ELR (cell line): Measurements from ENCODE around the gene COG7.
"Not testable (repeated sequence)": the region's sequence is repeated elsewhere in the genome, so short reads cannot be mapped to it uniquely, and the experiment has no call there.

Source experiments
- DNase-seq: peaks from one replicate; pipeline ENCODE4 v3.0.0-alpha.2; 2015; ENCODE audit warnings: low read depth

The COG7 gene

DNA sequence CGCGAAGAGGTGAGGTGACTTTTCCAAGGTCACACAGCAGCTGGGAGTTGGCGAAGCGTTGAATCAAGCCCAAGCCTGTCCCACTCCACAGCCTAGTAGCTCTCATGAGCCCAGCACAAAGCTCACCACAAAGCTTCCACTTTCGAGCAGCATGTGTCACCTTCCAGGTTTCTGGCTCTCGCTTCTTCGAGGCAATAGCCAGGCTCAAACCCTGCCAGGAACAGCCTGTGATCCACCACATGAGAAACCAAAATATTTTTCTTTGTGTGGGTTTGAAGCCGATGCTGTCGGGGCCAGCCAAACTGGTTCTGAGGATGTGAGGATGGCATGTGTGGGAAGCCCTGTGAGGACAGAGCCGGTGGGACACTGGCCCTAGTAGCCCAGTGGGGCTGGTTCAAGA is 68.1 kb downstream of the COG7 start:
- DNase-seq: no peak

DNA sequence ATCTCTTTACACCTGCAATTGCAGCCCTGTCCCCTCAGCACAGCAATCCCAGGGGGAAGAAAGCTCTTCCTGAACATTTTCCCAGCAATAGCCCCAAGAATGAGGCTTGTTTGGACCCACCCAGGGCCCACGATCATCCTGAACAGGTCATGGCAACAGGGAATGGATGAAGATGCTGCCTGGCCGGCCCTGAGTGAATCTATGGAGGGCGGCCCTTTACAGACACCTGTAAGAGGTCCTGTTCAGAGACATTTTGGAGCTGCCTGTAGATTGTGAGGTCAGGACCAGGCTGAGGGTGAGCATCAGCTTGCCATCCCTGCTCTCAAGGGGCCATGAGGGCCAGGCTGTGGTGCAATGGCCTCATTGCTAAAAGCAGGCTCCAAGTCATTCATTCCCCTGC is 69.1 kb downstream of the COG7 start:
- DNase-seq: no peak

DNA sequence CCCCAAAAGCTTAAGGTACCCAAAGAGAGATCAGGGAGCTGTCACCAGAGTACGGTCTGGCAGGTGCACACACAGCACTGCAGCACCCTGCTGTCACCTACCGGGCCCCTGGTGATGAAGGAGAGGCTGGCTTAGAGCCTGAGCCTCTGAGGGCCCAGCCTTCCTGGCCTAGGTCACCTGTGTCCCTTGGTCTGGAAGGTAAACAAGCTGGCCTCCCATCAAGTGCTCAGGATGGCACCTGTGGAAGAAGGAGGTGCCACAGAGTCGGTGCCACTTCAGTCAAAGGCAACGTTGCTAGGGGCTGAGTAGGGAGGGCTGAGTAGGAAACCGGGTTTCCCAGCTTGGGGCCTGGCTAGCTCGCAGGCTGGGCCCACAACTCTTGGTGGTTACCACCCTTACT is 70.7 kb downstream of the COG7 start:
- no peak for DNase-seq

DNA sequence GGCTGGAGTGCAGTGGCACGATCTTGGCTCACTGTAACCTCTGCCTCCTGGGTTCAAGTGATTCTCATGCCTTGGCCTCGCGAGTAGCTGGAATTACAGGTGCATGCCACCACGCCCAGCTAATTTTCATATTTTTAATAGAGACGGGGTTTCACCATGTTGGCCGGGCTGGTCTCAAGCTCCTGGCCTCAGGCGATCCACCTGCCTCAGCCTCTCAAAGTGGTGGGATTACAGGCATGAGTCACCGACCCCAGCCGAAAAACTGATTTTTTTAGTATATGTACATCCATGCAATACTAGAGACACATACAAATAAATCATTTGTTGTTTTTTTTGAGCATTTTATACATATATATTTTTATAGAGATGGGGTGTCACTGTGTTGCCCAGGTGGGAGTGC is 71.3 kb downstream of the COG7 start:
- not testable (repeated sequence) for DNase-seq

DNA sequence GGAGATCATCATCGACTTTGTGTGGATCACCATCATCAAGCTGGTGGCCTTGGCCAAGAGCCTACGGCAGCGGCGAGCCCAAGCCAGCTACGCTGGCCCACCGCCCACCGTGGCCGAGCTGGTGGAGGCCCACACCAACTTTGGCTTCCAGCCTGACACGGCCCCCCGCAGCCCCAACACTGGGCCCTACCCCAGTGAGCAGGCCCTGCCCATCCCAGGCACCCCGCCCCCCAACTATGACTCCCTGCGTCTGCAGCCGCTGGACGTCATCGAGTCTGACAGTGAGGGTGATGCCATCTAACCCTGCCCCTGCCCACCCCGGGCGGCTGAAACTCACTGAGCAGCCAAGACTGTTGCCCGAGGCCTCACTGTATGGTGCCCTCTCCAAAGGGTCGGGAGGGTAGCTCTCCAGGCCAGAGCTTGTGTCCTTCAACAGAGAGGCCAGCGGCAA is 72.5 kb downstream of the COG7 start:
- no peak for DNase-seq

DNA sequence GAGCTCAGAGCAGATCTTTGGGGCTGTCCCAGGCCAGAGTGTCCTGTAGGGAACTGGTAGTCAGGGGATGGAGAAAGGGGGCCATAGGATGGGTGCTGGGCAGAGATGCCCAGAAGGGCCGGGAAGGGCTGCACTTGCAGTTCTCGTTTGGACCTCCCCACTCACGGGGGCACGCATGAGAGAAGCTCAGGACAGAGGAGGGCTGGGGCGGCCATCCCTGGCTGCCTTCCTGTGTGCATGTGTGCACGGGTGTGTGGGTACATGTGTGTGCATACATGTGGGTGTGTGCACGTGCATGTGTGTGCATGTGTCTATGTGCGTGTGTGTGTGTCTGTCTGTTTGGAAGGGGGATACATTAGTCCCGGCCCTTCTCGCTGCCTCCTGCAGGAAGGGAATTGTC is 73.3 kb downstream of the COG7 start:
- no peak for DNase-seq

DNA sequence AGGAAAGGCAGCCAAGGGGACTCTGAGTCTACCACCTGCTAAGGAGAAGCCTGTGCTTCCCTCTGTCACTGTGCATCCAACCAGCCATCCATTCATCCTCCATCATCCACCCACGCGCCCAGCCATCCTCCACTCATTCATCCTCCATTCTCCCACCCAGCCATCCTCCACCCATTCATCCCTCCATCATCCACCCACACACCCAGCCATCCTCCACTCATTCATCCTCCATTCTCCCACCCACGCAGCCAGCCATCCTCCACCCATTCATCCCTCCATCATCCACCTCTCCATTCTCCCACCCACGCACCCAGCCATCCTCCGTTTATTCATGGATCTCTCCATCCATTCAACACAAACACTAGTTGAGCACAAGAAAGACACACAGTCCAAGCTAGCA is 74.1 kb downstream of the COG7 start:
- no peak for DNase-seq

DNA sequence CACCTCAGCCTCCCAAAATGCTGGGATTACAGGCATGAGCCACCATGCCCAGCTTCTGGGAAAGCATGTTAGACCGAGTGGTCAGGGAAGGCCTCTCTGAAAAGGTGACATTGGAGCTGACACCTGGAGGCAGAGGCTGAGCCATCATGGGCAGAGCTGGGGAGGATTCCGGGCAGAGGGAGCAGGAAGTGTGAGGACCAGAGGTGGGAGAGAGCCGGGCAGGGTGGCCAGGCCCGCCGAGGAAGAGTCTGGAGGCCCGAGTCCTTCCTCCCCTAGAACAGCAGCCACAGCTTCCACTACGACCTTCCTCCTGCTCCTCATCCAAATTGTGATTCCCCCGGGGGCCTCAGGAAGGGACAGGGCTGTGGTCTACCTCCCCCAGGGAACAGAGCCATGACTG is 74.7 kb downstream of the COG7 start:
- no peak for DNase-seq

DNA sequence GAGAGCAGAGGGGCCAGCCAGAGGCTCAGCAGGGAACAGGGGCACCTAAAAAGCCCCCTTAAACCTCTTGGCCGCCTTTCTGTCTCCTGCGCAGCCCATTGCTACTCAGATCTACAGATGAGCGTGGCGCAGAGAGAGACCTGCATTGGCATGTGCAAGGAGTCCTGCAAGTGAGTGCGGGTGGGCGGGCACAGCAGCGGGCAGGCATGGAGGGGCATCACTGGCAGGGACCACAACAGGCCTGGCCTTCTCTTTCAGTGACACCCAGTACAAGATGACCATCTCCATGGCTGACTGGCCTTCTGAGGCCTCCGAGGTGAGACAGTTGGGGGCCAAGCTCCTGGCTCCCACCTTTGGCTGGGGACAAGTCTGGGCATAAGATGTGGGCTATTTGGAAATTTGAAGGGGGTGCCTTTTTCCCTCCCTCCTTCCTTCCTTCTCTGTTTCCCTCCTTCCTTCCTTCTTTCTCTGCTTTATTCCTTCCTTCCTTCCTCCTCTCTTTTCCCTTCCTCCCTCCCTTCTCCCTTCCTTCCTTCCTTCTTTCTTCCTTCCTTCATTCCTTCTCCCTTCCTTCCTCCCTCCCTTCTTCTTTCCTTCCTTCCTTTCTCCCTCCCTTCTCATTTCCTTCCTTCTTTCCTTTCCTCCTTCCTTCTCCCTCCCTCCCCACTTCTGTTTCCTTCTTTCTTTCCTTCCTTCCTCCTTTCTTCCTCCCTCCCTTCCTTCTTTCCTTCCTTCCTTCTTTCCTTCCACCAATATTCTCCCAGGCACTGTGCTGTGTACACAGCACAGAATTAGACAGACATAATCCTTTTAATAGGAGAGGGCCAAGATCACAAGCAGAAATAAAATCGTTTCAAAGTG is 75.7 kb downstream of the COG7 start:
- no peak for DNase-seq

DNA sequence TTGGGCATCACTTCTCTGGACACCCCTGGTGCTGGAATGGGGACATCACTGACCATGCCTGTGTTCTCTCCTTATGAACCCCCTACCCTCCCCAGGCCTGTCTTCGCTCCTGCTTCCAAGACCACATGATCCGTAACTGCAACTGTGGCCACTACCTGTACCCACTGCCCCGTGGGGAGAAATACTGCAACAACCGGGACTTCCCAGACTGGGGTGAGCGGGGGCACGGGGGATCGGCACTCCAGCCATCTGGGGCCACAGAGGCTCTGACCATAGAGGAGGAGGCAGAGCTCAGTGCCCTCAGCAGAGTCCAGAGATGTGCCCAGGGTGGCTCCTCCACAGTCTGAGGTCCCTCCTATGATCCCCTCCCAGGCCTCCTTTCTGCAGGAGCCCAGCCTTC is 77.3 kb downstream of the COG7 start:
- DNase-seq: no peak

DNA sequence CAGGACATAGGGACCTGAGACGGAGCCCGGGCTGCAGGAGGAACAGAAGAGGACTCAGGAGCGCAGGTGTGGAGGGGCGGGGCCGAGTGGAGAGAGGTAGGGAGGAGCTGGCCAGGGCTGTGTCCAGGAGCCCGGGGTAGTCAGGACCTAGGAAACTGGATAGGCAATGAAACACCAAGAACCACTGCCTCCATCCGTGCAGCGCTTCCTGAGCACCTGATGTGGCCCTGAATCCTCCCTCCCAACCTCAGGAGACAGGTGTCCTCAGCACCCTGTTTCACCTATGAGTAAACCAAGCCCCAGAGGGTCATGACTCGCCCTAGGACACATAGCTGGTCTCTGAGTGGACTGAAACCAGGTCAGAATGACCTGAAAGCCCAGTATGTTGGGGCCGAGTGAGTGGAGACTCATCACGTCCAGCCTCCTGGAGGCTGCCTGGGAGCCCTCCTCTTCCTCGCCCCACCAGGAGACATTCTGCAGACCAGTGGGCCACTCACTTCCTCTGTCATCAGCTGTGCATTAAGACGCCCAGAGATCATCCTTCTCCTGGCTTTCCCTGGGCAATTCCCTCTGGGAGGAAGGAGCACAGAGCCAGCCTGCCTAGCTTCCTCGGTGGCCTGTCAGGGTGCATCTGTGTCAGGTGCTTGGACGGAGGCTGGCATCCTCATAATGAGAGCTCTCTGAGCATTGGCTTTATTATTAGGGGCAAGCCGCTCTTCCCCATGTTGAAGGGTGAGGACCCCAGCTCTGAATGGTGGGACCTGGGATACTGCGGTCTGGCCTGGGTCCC is 78.1 kb downstream of the COG7 start:
- DNase-seq: no peak

DNA sequence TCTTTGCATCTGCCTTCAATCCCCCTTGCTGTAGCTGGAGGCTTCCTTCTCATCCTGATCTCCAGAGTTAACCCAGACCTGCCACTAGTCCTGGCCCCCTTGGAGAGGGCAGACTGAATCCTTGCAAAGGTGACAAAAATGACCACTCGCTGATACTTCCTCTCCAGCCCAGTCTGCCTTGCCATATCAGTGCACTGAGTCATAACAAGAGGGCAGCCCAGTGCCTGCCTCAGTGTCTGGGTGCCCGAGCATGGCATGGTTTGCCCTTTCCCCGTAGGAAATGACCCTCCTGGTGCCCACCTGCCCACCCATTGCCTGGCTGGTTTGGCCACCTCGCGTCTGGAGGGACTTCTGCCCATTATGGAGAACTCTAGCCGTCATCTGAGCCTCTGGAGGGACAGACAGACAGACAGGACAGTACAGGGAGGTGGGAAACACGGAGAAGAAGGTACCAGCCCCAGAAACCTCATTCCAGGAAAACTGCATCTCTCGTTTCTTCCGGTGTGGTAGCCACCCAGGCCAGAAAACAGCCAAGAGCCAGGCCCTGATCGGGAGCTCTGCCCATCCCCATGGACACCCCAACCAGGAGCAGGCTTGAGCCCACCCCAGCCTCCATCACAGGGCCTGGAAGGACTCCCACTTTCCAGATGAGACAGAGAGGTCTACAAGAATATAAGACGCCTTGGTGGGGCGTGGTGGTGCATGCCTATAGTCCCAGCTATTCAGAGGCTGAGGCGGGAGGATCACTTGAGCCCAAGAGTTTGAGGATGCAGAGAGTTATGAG is 79.4 kb downstream of the COG7 start:
- DNase-seq: no peak

DNA sequence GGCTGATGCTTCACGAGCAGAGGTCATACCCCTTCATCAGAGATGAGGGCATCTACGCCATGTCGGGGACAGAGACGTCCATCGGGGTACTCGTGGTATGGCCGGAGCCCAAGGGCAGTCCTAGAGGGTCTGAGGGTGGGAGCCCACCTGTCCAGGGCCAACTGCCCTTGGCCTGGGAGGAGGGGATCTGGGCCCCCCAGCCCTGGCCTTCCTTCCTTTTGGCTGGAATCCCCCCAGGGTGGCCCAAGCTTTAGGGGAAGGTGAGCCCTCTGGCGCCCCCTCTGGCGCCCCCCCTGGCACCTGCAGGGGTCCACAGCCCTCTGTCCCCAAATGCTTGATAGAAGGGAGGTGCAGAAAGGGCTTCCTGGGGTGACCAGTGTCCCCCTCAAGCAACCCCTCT is 81.6 kb downstream of the COG7 start:
- no peak for DNase-seq

DNA sequence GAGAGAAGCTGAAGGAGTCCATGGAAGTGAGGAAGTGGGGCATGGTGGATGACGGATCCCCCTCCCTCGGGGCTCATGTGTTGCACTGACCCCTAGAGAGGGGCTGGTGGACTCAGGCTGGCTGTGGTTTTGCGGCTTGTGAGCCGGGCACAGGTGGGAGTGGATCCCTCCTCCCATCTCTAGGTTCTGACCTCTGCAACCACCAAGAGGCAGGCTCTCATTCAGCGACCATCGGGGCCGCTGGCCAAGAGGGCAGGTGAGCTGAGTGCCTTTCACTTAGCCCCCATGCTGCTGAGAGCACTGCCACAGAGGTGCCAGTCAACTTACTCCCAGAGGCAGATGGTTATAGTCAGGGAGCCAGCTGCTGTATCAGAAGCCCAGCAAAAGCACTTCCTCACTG is 83.6 kb downstream of the COG7 start:
- DNase-seq: no peak

DNA sequence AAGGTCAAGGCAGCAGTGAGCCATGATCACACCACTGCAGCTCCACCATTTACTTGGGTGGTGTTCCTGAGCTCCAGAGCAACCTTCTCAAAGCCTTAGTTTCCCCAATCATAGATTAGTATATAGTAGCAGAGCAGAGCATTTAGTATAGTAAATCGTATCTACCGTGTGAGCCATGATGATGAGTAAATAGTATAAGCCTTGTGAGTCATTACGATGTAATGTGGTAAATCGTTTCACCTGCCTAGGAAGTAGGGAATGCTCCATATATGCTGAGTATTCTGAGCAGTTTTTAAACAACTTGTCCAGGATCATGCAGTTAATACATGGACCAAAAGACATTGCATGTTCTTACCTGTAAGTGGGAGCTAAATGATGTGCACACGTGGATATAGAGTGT is 84.5 kb downstream of the COG7 start:
- peak; percentile 62 for DNase-seq

DNA sequence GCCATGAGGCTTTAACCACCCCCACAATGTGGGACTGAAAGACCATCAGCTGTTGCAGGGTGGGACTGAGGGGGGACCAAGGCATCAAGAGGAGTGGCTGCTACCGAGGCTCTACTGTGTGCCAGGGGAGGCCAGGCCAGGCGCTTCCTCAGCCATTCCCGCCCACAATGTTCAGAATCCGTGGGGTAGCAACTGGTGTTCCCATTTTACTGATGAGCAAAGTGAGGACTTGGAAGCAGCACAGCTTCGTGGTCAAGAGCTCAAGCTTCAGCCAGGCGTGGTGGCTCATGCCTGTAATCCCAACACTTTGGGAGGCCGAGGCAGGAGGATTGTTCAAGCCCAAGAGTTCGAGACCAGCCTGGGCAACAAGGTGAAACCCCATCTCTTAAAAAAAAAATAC is 85.0 kb downstream of the COG7 start:
- no peak for DNase-seq

DNA sequence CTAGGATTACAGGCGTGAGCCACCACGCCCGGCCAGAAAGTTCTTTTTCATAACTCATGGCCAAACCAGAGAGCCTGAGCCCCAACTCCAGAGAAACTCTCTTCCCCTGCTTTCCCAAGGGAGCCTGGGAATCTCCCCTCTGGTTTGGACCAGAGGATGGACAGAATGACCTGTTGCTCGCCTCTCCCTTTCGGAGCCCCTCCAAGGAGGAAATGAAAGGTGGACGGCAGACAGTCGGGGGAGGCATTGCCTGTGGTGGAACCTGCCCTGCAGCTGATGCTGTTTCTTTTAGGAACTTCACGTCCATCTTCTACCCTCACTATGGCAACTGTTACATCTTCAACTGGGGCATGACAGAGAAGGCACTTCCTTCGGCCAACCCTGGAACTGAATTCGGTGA is 85.4 kb downstream of the COG7 start:
- no peak for DNase-seq

DNA sequence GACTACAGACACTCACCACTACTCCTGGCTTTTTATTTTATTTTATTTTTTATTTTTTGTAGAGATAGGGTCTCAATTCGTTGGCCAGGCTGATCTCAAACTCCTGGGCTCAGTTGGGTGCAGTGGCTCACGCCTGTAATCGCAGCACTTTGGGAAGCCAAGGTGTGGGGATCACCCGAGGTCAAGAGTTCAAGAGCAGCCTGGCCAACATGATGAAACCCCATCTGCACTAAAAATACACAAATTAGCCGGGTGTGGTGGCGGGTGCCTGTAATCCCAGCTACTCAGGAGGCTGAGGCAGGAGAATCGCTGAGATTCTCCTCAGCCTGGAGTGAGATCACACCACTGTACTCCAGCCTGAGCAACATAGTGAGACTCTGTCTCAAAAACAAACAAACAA is 86.6 kb downstream of the COG7 start:
- DNase-seq: not testable (repeated sequence)

DNA sequence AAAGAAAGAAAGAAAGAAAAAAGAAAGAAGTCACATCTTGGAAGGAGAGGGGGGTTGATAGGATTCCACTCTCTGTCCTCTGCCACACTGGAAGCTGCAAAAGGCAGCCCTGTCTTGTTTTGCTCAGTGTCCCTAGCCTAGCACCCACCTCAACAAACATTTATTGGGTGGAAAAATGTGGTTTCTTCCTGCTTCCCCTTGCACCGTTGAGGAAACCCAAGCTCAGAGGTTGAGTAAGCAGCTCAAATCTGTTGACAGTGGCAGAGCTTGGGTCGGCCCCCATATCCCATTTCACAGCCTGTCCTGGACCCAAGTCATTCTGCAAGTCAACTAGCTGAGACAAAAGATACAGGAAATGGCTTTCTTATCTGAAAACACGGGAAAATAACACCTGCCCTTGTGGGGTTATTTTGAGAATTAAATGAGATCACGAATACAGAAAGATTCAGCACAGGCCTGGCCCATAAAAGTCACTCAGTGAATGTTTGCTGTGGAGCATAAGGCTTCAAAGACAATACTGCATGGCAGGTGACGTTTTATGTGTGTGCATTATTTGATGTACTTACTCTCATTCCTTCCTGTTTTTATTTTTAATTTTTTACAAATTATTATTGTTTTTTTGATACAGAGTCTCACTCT is 87.3 kb downstream of the COG7 start:
- no peak for DNase-seq

DNA sequence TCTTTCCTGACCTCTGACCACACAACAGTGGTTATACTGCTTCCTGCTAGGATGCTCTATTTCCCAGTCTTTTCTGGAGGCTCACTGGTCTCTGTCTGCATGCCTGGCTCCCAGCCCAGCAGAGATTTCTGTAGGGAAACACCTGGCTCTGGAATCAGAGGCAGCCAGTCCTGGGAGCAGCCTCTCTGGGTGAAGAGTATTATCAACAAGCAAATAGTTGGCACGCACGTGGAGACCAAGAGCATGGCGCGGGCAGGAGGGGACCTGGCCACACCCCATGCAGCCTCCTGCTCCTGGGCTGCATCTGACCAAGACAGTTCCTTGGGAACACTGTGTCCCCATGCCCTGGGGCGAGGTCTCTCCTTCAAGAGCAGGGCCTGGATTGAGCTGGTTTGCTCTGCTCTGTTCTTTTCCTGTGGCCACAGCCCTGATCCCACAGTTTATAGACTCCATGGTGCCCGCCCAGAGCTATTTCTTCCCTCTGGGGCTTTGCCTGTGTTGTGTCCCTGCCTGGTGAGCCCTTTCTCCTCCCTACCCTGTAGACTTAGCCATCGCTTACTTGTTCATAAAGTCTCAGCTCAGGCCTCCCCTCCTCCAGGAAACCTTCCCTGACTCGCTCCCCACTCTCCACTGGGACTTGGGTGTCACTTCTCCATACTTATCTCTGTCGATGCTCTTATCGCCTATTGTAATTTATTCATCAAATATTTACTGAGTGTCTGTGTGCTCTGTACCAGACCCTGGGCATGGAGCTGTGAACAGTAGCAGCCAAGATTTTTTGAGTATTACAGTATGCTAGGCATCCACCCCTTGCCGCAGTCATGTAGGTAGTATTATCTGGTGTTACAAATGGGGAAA is 90.3 kb downstream of the COG7 start:
- no peak for DNase-seq

DNA sequence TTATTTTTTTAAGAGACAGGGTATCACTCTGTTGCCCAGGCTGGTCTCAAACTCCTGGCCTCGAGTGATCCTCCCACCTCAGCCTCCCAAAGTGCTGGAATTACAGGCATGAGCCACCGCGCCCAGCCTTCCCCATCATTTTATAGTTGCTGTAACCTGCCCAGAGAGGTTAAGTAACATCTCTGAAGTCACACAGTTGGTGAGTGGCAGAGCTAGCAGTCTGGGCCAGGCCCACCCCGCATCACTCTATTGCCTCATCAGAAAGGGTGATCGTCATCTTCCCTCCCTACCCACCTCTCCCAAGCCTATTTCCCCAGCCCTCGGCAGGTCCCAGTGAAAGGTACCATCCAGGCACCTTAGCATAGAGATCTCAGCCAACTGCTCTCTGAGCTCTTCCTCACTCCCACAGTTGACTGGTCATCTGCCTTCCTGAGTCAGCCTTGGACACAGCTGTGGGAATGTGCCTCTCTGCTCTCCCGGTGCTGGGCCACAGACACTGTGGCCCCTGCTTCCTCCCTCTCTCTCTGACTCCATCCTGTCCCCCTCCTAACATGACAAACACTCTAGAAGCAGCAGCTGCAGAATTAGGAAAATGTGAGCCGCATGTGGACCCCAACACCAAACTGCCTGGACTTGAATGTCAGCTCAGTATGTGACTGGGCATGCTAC is 93.8 kb downstream of the COG7 start:
- DNase-seq: peak; percentile 13
